Kasumi-1 (cell line): ENCODE measurements around the gene FAM229A.

ENCODE experiments used
- DNase-seq, 2 experiments: peaks; one replicate each; lab custom pipeline; 2025; lab: John Stamatoyannopoulos, UW

Gene FAM229A

DNA sequence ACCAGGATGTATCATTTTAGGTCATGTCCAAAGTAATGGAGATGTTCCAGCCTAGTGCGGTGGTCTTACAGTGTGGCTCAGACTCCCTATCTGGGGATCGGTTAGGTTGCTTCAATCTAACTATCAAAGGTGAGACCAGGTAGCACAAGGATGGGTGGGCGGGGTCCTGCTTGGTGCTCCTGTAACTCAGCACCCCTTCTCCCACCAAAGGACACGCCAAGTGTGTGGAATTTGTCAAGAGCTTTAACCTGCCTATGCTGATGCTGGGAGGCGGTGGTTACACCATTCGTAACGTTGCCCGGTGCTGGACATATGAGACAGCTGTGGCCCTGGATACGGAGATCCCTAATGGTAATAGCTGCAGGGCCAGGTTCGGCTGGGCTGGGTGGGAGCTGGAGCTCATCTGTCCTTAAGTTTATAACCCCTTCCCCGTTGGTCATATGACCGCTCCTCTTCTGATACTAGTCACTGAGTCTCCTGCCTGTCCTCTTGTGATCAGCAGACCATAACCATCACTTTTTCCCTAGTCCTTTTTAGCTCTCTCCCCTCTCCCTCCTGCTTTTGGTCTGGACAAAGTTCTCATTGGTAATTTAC is 31.6 kb downstream of the FAM229A start:
- DNase-seq = no peak

DNA sequence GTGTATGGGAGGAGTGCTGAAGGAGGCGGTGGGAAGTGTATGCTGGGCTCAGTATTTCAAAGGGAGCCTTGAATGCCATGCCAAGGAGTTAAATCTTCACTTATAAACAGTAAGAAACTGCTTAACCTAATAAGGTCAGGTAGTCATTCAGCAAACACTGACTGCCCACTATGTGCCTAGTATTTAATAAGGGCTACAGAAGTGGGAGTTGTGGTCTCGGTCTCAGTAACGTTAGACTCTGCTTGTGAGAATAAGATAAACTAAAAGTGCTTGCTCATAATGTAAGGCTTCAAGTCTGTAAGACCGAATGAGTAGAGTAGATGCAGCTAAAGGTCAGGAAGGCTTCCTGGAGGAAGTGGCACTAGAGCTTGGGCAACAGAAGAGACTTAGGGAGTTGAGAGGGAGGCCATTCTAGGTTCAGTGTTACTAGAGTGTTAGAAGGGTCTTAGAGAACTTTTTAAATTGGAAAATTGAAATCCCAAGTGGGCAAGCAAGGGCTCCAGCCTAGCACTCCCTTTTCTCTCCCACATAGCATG is 32.3 kb downstream of the FAM229A start:
- DNase-seq = no peak

DNA sequence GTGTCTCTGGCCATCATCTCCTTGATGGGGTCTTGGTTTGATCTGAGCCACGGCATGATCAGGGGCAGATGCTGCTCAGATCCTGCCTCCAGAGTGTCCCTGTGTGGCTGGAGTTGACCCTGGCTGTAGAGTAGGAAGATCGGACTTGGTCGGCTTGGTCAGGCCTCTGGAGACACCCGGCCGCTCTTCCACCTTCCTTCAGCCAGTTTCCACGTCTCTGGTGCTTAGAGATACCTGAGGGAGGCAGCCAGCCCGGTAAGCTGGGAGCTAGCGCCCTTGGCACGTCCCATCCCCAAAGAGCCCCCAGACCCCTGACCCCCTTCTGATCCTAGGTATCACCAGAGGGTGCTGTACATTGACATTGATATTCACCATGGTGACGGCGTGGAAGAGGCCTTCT is 35.1 kb downstream of the FAM229A start:
- no peak for DNase-seq

DNA sequence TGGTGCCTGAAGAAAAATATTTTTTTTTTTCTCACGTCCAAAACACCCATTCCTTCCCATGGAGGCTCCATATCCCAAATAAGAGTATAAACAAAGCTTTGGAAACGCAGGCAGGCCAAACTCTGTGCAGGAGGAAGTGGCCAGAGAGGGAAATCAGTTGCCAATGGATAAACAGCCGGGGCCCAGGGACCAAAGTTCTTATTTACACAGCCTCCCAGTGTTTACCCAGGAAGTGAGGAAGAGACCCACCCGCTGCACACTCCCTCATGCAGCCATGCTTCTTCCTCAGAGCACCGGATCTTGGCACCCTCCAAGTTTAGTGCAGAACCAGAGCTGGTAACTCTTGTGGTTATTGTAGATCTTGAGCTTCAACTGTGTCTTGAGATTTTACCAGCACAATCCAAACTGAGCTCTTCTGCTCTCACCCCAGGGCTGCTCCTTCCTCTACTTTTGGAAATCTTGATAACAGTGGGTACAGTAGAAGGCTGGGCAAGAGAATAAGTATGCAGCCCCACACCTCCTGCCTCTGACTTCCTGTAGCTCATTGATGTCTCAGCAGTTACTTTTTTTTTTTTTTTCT is 40.5 kb downstream of the FAM229A start:
- peak in 1 of 2 experiments; percentile 11 for DNase-seq

DNA sequence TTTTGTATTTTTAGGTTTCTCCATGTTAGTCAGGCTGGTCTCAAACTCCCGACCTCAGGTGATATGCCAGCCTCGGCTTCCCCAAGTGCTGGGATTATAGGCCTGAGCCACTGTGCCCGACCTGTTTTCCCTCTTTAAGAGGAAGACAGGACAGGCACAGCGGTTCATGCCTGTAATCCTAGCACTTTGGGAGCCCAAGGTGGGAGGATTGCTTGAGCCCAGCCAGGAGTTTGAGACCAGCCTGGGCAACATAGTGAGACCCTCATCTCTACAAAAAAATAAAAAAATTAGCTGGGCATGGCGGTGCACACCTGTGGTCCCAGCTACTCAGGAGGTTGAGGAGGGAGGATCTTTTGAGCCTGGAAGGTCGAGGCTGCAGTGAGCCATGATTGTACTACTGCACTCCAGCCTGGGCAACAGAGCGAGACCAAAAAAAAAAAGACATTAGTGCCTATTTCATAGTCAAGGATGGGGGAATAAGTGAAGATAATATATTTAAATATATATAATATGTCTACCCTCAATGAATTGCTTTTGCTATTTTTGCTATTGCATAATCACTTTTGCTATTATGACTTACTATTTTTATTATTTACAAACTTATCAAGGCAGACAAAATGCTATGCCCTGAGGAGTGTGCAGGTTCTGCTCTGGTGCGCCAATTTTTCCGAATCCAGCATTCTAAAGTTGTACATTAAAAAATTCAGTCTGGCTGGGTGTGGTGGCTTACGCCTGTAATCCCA is 44.0 kb downstream of the FAM229A start:
- no peak for DNase-seq

DNA sequence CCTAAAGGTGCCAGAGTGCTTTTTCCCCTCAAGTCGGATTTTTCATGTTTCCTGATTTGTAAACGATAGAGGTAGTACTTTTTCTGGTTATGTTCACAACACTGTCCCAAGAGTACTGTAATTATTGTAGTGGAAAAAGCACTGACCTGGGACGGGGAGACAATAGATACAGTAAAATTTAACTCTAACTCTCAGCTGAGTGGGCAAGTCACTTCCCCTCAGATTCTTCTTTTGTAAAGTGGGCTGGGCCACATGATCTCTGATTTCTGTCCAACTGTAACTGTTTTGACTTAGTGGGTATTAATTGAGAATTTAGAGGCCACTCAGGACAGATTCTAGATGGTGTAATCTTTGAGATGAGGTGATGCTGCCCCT is 45.4 kb downstream of the FAM229A start:
- DNase-seq = no peak

DNA sequence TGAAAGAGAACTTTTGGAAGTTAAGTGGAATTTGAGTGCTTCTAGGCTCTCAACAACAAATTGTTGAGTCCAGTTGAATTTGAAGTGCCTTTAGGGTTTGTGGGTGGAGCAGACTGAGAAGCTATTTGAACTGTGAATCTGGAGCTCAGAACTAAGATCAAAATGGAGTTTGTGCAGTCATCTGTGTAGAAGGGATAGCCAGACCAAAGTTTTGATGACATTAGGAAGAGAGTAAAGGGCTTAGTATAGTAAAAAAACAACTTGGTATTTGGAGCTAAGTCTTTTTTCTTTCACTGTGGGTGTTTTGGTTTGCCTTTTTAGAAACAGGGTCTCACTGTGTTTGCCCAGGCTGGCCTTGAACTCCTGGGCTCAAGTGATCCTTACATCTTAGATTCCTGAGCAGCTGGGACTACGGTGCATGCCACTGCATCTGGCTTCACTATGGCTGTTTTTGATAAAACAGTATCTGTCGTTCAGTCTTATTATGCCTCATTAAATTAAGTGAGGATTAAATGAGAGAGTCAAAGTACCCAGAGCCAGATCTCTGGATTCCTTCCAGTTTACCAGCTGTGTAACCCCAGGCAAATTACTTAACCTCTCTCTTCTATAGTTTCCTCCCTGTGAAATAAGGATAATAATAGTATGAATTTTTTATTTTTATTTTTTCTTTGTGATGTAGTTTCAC is 50.4 kb downstream of the FAM229A start:
- DNase-seq = no peak
